Measurements from ENCODE around the gene KIAA1328.

KIAA1328 gene

DNA sequence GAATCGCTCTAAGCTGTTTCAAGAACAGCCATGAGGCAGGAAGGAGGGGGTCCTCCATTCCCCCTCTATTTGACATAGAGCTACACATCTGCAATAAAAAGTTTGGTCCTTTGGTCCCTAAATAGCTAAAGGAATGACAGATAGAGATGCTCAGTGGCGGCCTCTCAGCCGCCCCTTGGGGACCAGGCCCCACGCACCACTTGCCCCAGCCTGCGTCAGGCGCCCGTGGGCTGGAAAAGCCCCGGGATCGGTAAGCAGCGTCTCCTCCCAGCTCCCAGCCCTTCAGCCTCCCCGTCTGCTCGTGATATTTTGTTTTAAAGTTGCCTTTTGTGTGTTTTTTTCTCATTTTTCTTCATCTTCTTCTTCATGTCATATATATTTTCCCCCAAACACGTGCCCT is 415.7 kb downstream of the KIAA1328 start:
- H3K4me3 ChIP-seq (ENCODE audit: control insufficient read depth, low read depth, low read length), result no peak overlapping the region
- TF ChIP-seq, protein P1, sequence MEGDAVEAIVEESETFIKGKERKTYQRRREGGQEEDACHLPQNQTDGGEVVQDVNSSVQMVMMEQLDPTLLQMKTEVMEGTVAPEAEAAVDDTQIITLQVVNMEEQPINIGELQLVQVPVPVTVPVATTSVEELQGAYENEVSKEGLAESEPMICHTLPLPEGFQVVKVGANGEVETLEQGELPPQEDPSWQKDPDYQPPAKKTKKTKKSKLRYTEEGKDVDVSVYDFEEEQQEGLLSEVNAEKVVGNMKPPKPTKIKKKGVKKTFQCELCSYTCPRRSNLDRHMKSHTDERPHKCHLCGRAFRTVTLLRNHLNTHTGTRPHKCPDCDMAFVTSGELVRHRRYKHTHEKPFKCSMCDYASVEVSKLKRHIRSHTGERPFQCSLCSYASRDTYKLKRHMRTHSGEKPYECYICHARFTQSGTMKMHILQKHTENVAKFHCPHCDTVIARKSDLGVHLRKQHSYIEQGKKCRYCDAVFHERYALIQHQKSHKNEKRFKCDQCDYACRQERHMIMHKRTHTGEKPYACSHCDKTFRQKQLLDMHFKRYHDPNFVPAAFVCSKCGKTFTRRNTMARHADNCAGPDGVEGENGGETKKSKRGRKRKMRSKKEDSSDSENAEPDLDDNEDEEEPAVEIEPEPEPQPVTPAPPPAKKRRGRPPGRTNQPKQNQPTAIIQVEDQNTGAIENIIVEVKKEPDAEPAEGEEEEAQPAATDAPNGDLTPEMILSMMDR (IDR thresholded peaks at IDR 0.05; ENCODE audit: control insufficient read depth, insufficient read depth, low read depth, low read length, missing control alignments), result no peak
- DNase-seq (ENCODE audit: low read depth), result no peak

DNA sequence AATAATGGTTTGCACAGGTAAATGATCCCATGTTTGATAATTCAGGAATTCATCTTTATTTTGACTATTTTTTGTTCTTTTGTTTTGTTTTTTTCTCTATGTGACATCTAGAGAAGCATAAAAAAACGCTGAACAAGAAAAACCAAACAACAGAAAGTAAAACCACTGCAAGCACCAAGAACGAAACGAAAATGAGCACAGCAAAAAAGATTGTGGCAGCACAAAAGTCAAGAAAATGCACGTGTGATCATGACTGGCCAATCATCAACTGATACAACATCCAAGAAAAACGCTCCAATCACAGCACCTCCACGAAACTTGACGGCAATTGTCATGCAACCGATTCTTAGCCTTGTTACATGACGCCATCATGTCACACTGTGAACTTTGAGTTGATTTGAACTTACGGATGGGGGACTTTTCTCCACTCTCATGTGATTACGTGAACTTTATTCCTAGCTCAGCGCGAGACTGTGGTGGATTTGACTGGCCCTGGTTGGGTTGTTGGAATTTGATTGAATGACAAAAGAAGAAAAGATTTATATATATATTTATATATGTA is 417.9 kb downstream of the KIAA1328 start:
- H3K4me3 ChIP-seq (ENCODE audit: control insufficient read depth, low read depth, low read length), result no peak overlapping the region
- TF ChIP-seq, protein P1 (IDR thresholded peaks at IDR 0.05; ENCODE audit: control insufficient read depth, insufficient read depth, low read depth, low read length, missing control alignments), result no peak
- DNase-seq (ENCODE audit: low read depth), result no peak

DNA sequence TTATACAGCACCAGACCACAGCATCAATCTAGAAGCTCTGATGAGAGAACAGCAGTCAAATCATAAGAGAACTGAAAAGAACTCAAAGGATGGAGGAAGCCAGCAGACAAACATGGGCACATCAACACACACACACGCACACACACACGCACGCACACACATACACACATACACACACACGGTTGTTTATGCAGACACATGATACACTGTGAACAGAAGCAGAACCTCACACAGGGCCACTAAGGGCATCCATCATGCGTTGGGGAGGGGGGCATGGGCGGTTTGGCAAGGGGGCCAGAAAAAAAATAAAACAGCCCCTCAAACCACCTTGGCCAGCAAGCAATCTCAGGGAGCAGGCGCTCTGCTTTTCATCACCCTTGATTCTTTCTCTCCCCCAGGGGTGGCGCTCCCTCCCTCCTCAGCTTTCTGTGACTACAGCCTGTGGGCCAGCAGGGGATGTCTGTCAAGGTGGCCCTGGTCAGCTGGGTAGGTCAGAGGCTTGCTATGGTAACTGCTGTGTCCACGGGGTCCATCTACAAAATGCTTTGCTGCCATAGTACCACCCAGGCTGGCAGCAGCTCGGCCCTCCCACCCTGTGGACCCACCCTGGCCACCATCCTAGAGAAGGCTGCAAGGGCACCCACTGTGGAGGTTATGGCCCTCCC is 418.7 kb downstream of the KIAA1328 start:
- TF ChIP-seq, protein P1 (IDR thresholded peaks at IDR 0.05; ENCODE audit: control insufficient read depth, insufficient read depth, low read depth, low read length, missing control alignments), result no peak
- H3K4me3 ChIP-seq (ENCODE audit: control insufficient read depth, low read depth, low read length), result no peak overlapping the region
- no peak for DNase-seq (ENCODE audit: low read depth)

DNA sequence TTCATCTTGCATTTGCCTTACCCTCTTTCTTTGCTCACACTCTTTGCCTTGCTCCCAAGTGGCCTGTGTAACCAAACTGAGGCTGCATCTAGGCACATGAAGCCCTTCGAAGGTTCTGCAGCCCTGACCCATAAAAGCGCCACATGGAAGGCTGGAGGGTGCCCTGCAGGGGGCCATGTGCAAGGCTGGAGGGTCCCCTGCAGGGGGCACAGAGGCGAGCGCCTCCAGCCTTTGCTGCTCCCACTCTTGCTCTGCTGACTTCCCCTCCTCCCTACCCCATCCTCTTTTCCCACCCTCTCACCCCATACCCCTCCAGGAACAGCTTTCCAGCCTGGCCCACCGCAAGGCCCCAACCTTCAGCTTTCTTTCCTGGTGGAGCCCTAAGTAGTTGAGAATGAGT is 419.4 kb downstream of the KIAA1328 start:
- TF ChIP-seq, protein P1 (IDR thresholded peaks at IDR 0.05; ENCODE audit: control insufficient read depth, insufficient read depth, low read depth, low read length, missing control alignments), result no peak
- no peak overlapping the region for H3K4me3 ChIP-seq (ENCODE audit: control insufficient read depth, low read depth, low read length)
- DNase-seq (ENCODE audit: low read depth), result no peak

DNA sequence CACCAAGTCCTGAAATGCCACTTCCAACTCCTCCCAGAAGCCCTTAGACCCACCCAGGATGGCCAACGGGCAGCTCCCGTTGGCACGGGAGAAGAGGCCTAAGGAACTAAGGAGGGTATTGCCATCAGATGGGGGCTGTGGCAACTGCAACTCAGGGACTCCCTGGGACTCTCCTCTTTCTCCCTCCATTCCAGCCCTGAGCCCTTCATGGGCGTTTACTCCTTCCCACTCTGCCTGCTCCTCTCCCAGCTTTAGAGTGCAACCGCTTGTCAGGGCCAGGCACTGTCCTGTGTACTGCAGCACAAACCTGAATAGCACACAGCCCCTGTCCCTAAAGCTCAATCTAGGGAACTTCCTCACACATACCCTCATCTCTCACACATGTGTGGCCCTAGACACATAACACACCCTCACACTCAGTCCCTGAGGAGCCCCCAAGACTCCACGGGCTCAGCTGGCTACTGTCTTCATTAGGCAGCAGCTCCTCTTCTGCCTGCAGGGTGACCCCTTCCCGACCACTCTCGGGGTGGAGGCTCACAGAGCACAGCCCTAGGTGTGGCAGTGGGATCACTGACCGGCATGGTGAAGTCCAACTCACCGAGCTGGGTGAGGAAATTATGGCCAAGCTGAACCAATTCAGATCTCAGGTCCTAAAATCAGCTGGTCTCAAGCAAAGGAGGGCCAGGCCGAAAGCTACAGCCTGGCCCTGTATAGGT is 420.4 kb downstream of the KIAA1328 start:
- TF ChIP-seq, protein P1 (IDR thresholded peaks at IDR 0.05; ENCODE audit: control insufficient read depth, insufficient read depth, low read depth, low read length, missing control alignments), result no peak
- DNase-seq (ENCODE audit: low read depth), result no peak
- no peak overlapping the region for H3K4me3 ChIP-seq (ENCODE audit: control insufficient read depth, low read depth, low read length)

DNA sequence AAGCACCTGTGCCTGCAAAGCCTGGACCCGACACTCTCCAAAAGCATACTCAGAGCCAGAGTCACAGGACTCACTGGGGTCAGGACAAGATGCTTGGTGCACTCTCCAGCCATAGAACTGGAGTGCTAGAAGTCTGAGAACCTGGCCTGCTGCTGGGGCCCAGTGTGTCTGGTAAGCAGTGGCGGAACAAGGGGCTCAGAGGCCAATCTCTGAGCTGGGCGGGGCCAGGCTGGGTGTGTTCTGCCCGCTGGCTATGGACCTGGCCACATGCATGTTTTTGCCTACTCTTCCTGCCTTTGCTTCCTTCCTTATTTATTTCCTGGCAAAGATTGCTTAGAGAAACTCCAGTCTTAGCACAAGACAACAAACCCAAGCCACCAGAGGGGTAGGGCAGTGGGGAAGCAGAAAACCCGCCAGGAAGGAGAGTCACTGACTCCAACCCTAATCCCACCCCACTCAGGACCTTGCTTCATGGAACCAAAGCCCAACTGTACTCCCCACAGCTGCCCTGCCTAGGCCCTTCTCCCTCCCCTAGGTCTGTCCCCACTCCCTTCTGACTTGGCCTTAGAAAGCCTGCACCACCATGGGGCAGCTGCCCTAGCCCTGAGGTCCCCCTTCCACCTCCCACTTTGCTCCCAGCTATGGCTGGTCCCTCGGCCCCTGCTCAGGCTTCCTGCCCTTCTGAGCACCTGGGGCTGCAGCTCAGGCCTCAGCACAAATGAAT is 421.1 kb downstream of the KIAA1328 start:
- DNase-seq (ENCODE audit: low read depth), result no peak
- TF ChIP-seq, protein P1 (IDR thresholded peaks at IDR 0.05; ENCODE audit: control insufficient read depth, insufficient read depth, low read depth, low read length, missing control alignments), result no peak

More for the DNA sequence above, 421.1 kb downstream of the KIAA1328 start:
- H3K4me3 ChIP-seq (ENCODE audit: control insufficient read depth, low read depth, low read length), result no peak overlapping the region
